Fibroblast of mammary gland (primary cell): ENCODE measurements around the gene APBB2.

ENCODE experiments used
- DNase-seq: peaks from one replicate; pipeline ENCODE4 v3.0.0-alpha.2; 2010; ENCODE audit warnings: low read depth
- H3K4me3 ChIP-seq: 2 replicates; pipeline ENCODE4 v1.5.1; 2011; ENCODE audit warnings: low read depth, mild to moderate bottlenecking, low read length, moderate library complexity; ENCODE audit not compliant: control insufficient read depth
- CTCF ChIP-seq: conservative IDR thresholded peaks from 2 replicates; pipeline ENCODE4 v1.5.1; 2011; ENCODE audit warnings: low read depth, low read length, inconsistent platforms; ENCODE audit not compliant: control insufficient read depth, insufficient read depth

The APBB2 gene

GRCh38 chr4:41014158-41014557, 200.2 kb downstream of the APBB2 start:
- no peak for DNase-seq
- TF ChIP-seq CTCF, result no peak
- no peak overlapping the region for H3K4me3 ChIP-seq

- no peak for TF ChIP-seq CTCF
- DNase-seq, result no peak
- no peak overlapping the region for H3K4me3 ChIP-seq
These were observed 200.6 kb downstream of the APBB2 start for GRCh38 chr4:41013746-41014145.

- no peak overlapping the region for H3K4me3 ChIP-seq
- TF ChIP-seq CTCF, result no peak
- DNase-seq, result no peak
These were observed 201.4 kb downstream of the APBB2 start for GRCh38 chr4:41012911-41013310.

- TF ChIP-seq CTCF, result no peak
- H3K4me3 ChIP-seq, result no peak overlapping the region
- DNase-seq, result no peak
These were observed 202.0 kb downstream of the APBB2 start for GRCh38 chr4:41012293-41012692.

- peak; percentile 84 for DNase-seq
- no peak for TF ChIP-seq CTCF
- H3K4me3 ChIP-seq, result no peak overlapping the region
These were observed 204.9 kb downstream of the APBB2 start for GRCh38 chr4:41009411-41009810.

- H3K4me3 ChIP-seq, result no peak overlapping the region
- no peak for TF ChIP-seq CTCF
- no peak for DNase-seq
These were observed 208.2 kb downstream of the APBB2 start for GRCh38 chr4:41006141-41006540.

GRCh38 chr4:41002309-41002708, 212.0 kb downstream of the APBB2 start:
- no peak for TF ChIP-seq CTCF
- DNase-seq, result no peak
- no peak overlapping the region for H3K4me3 ChIP-seq
